H1 (cell line): ENCODE measurements around the gene KCMF1. TPM values are rescaled to one million over a fixed set of nuclear protein-coding genes. Genes with fewer than 3 reads are reported as not detected.

Source experiments
- CTCF ChIA-PET: fragments of 300-600 bp; sonication (Branson Sonifier 250); formaldehyde crosslinking; loops from one replicate; lab custom pipeline; 2021; ENCODE audit not compliant: partially characterized antibody; lab: Charles Lee
- POLR2A ChIA-PET: fragments of 300-600 bp; sonication (Branson Sonifier 250); formaldehyde crosslinking; loops from one replicate; lab custom pipeline; 2021; ENCODE audit warnings: inconsistent platforms; ENCODE audit not compliant: partially characterized antibody; lab: Charles Lee
- DNase-seq, 2 experiments: peaks; one replicate each; pipeline versions ENCODE4 v3.0.0 to v3.0.0-alpha.2; 2010 to 2022; ENCODE audit warnings: low spot score in 2 of 2, low read depth in 1 of 2, mixed read lengths in 1 of 2
- FAIRE-seq: peaks from 2 replicates; lab custom pipeline; 2011; peaks lifted over from hg19 to GRCh38; lab: Jason Lieb, UNC
- H2AFZ ChIP-seq: 2 replicates; pipeline ENCODE4 v1.8.1; 2012; ENCODE audit warnings: low read length, inconsistent platforms
- H2AK5ac ChIP-seq: 2 replicates; pipeline ENCODE4 v1.6.1; 2013; ENCODE audit warnings: low read depth, low read length
- H2BK120ac ChIP-seq: replicated peaks from 2 replicates; pipeline ENCODE3; 2013; ENCODE audit warnings: low read depth, low read length, inconsistent platforms
- H2BK12ac ChIP-seq: 2 replicates; pipeline ENCODE4 v1.6.1; 2013; ENCODE audit warnings: low read depth, low read length
- H2BK15ac ChIP-seq: 2 replicates; pipeline ENCODE4 v1.6.1; 2013; ENCODE audit warnings: low read length
- H2BK20ac ChIP-seq: 2 replicates; pipeline ENCODE4 v1.6.1; 2013; ENCODE audit warnings: low read length
- H2BK5ac ChIP-seq: 2 replicates; pipeline ENCODE4 v1.6.1; 2013; ENCODE audit warnings: low read depth, low read length
- H3K14ac ChIP-seq: 2 replicates; pipeline ENCODE4 v1.6.1; 2013; ENCODE audit warnings: inconsistent platforms; ENCODE audit not compliant: insufficient read length
- H3K18ac ChIP-seq: 2 replicates; pipeline ENCODE4 v1.6.1; 2013; ENCODE audit warnings: low read length; ENCODE audit errors: extremely low read depth
- H3K23ac ChIP-seq: 2 replicates; pipeline ENCODE4 v1.6.1; 2013; ENCODE audit warnings: inconsistent platforms; ENCODE audit not compliant: insufficient read length
- H3K23me2 ChIP-seq: 2 replicates; pipeline ENCODE4 v1.6.1; 2013; ENCODE audit warnings: low read depth, low read length
- H3K27ac ChIP-seq: 2 replicates; pipeline ENCODE4 v1.6.1; 2011; ENCODE audit warnings: low read depth, low read length, inconsistent platforms
- H3K27me3 ChIP-seq, 4 experiments: replicated peaks in 1 of 4; 1 replicate in 1 of 4; 2 replicates in 3 of 4; pipeline versions ENCODE4 v1.6.1 to v1.8.1; 2011 to 2013; ENCODE audit warnings: low read length in 3 of 4, mild to moderate bottlenecking in 3 of 4, inconsistent platforms in 2 of 4, mixed read lengths in 2 of 4, moderate library complexity in 1 of 4; ENCODE audit not compliant: control insufficient read depth in 3 of 4, insufficient read depth in 3 of 4; ENCODE audit errors: extremely low read depth in 1 of 4
- H3K36me3 ChIP-seq, 4 experiments: 2 replicates each; pipeline versions ENCODE4 v1.6.1 to v1.8.1; 2011 to 2013; ENCODE audit warnings: mild to moderate bottlenecking in 4 of 4, low read length in 3 of 4, moderate library complexity in 2 of 4, control low read depth in 1 of 4, inconsistent platforms in 1 of 4; ENCODE audit not compliant: insufficient read depth in 4 of 4, control insufficient read depth in 2 of 4
- H3K4ac ChIP-seq: replicated peaks from 2 replicates; pipeline ENCODE3; 2013; ENCODE audit warnings: low read length, low read depth, mixed read lengths, inconsistent platforms; ENCODE audit not compliant: insufficient read length
- H3K4me1 ChIP-seq, 4 experiments: replicated peaks in 1 of 4; 1 replicate in 1 of 4; 2 replicates in 3 of 4; pipeline versions ENCODE4 v1.6.1 to v1.8.1; 2011 to 2013; ENCODE audit warnings: low read length in 3 of 4, inconsistent platforms in 2 of 4, mixed read lengths in 1 of 4; ENCODE audit not compliant: insufficient read depth in 4 of 4, control insufficient read depth in 3 of 4
- H3K4me2 ChIP-seq, 2 experiments: 2 replicates each; pipeline versions ENCODE4 v1.6.1 to v1.8.1; 2011 to 2013; ENCODE audit warnings: low read depth in 2 of 2, low read length in 2 of 2, control low read depth in 1 of 2, inconsistent platforms in 1 of 2, mild to moderate bottlenecking in 1 of 2; ENCODE audit not compliant: insufficient read depth in 1 of 2
- H3K4me3 ChIP-seq, 4 experiments: fragments of 200-600, 300-600 bp in 1 of 4; sonication (generic), shearing (Covaris generic), sonication (Bioruptor Twin) in 1 of 4; 2 replicates each; pipeline versions ENCODE4 v1.5.1 to v1.8.1; 2011 to 2016; ENCODE audit warnings: low read length in 4 of 4, low read depth in 3 of 4, control low read depth in 2 of 4, inconsistent platforms in 2 of 4, mild to moderate bottlenecking in 2 of 4, mixed read lengths in 1 of 4, moderate library complexity in 1 of 4; ENCODE audit not compliant: insufficient read depth in 2 of 4; ENCODE audit errors: extremely low read depth in 1 of 4
- H3K56ac ChIP-seq: replicated peaks from 2 replicates; pipeline ENCODE3; 2013; ENCODE audit warnings: low read depth, mild to moderate bottlenecking, mixed read lengths, low read length, inconsistent platforms; ENCODE audit not compliant: insufficient read length
- H3K79me1 ChIP-seq: 2 replicates; pipeline ENCODE4 v1.6.1; 2013; ENCODE audit warnings: low read depth, low read length, control low read depth
- H3K79me2 ChIP-seq, 2 experiments: 2 replicates each; pipeline versions ENCODE4 v1.6.1 to v1.8.1; 2012 to 2013; ENCODE audit warnings: low read length in 2 of 2, mild to moderate bottlenecking in 2 of 2, inconsistent platforms in 1 of 2; ENCODE audit not compliant: insufficient read depth in 2 of 2, control insufficient read depth in 1 of 2
- H3K9ac ChIP-seq, 4 experiments: replicated peaks in 1 of 4; 1 replicate in 1 of 4; 2 replicates in 3 of 4; pipeline versions ENCODE4 v1.6.1 to v1.8.1; 2011 to 2013; ENCODE audit warnings: low read depth in 3 of 4, low read length in 3 of 4, control low read depth in 2 of 4, mild to moderate bottlenecking in 2 of 4, moderate library complexity in 2 of 4, inconsistent platforms in 1 of 4; ENCODE audit errors: extremely low read depth in 1 of 4
- H3K9me3 ChIP-seq, 2 experiments: 2 replicates each; pipeline versions ENCODE4 v1.6.1 to v1.8.1; 2012 to 2013; ENCODE audit warnings: mild to moderate bottlenecking in 2 of 2, moderate library complexity in 2 of 2, control low read depth in 1 of 2, inconsistent platforms in 1 of 2, low read depth in 1 of 2, low read length in 1 of 2, mixed read lengths in 1 of 2; ENCODE audit not compliant: insufficient read depth in 2 of 2
- H4K20me1 ChIP-seq, 2 experiments: replicated peaks in 1 of 2; 2 replicates each; pipeline versions ENCODE3 to v1.8.1; 2011 to 2013; ENCODE audit warnings: inconsistent platforms in 2 of 2, low read length in 2 of 2, mild to moderate bottlenecking in 1 of 2; ENCODE audit not compliant: insufficient read depth in 2 of 2, control insufficient read depth in 1 of 2
- H4K5ac ChIP-seq: 2 replicates; pipeline ENCODE4 v1.6.1; 2013; ENCODE audit warnings: low read length, low read depth, mixed read lengths, inconsistent platforms; ENCODE audit not compliant: insufficient read length
- H4K8ac ChIP-seq: 2 replicates; pipeline ENCODE4 v1.8.0; 2013; ENCODE audit warnings: mild to moderate bottlenecking, moderate library complexity, low read length, inconsistent platforms; ENCODE audit not compliant: insufficient read depth; ENCODE audit errors: extremely low read depth
- H4K91ac ChIP-seq: replicated peaks from 2 replicates; pipeline ENCODE3; 2013; ENCODE audit warnings: low read length, mixed read lengths, inconsistent platforms; ENCODE audit not compliant: insufficient read length
- CBX5 ChIP-seq: fragments of 300-800, 300-1000 bp; sonication (generic); IDR thresholded peaks from 2 replicates; pipeline ENCODE4 v1.7.1; 2016; ENCODE audit warnings: antibody characterized with exemption, low read length, low read depth
- GABPA ChIP-seq: IDR thresholded peaks from 2 replicates; pipeline ENCODE4 v1.6.1; 2011; ENCODE audit warnings: mild to moderate bottlenecking, low read length, moderate library complexity, borderline replicate concordance; ENCODE audit not compliant: insufficient read depth
- RNF2 ChIP-seq: fragments of 200-900, 300-1000 bp; sonication (generic); IDR thresholded peaks from 2 replicates; pipeline ENCODE4 v1.7.1; 2016; ENCODE audit warnings: borderline replicate concordance, low read depth, mild to moderate bottlenecking, antibody characterized with exemption, low read length; ENCODE audit not compliant: poor library complexity, severe bottlenecking; ENCODE audit errors: missing control alignments
- SP1 ChIP-seq: IDR thresholded peaks from 2 replicates; pipeline ENCODE4 v1.6.1; 2011; ENCODE audit warnings: low read depth, low read length
- SRF ChIP-seq: IDR thresholded peaks from 2 replicates; pipeline ENCODE4 v1.6.1; 2011; ENCODE audit warnings: mild to moderate bottlenecking, low read depth, low read length, moderate library complexity
- WGBS, 2 experiments: shearing (Covaris generic) in 1 of 2; methylation state at CpG; one replicate each; pipeline versions ENCODE4 v1.1.6 to v1.1.7; 2013 to 2015; ENCODE audit warnings: low lambda C conversion rate in 2 of 2, mixed read lengths in 2 of 2, inconsistent platforms in 1 of 2, low coverage in 1 of 2, missing lambda C conversion rate in 1 of 2; ENCODE audit not compliant: insufficient replicate concordance in 2 of 2, insufficient coverage in 1 of 2, insufficient read length in 1 of 2; ENCODE audit errors: extremely low coverage in 1 of 2, missing lambda C conversion rate in 1 of 2; 5-methylcytosine and 5-hydroxymethylcytosine counted together
- polyA plus RNA-seq, 7 experiments: library from polyadenylated mRNA; depleted of rRNA in 3 of 7; stranded (reverse) in 5 of 7; unstranded in 2 of 7; fragments of >200 nt in 5 of 7; fragments of 200-250 nt in 2 of 7; gene quantifications; 1 replicate in 5 of 7; 2 replicates in 1 of 7; 4 replicates in 1 of 7; pipeline versions ENCODE4 v1.2.1 to v1.2.3, GENCODE V29; 2011 to 2013; ENCODE audit warnings: missing spikeins in 2 of 7, mixed read lengths in 2 of 7
- total RNA-seq: library from RNA; stranded (reverse); fragmentation: NEBNext Ultra II Directional; extraction: Animal tissue kit (Norgen Biotek cat#: 25700); gene quantifications from 2 replicates; pipeline ENCODE4 v1.2.1, GENCODE V29; 2021
- TF ChIP-seq, protein P1 (sequence below), 3 experiments: IDR thresholded peaks; 1 replicate in 2 of 3; 2 replicates in 1 of 3; pipeline versions ENCODE4 v1.5.1 to v1.6.1; 2011; ENCODE audit warnings: low read length in 3 of 3, mild to moderate bottlenecking in 3 of 3, inconsistent platforms in 2 of 3, low read depth in 1 of 3, moderate library complexity in 1 of 3; ENCODE audit not compliant: insufficient read depth in 1 of 3; ENCODE audit errors: control extremely low read depth in 1 of 3

KCMF1 gene
- total and polyA plus RNA-seq, 2 of the 8 experiments (the other 6 are each of a cell fraction or from before 2014, with no cell fraction given), result 86.9 to 149 TPM

DNA sequence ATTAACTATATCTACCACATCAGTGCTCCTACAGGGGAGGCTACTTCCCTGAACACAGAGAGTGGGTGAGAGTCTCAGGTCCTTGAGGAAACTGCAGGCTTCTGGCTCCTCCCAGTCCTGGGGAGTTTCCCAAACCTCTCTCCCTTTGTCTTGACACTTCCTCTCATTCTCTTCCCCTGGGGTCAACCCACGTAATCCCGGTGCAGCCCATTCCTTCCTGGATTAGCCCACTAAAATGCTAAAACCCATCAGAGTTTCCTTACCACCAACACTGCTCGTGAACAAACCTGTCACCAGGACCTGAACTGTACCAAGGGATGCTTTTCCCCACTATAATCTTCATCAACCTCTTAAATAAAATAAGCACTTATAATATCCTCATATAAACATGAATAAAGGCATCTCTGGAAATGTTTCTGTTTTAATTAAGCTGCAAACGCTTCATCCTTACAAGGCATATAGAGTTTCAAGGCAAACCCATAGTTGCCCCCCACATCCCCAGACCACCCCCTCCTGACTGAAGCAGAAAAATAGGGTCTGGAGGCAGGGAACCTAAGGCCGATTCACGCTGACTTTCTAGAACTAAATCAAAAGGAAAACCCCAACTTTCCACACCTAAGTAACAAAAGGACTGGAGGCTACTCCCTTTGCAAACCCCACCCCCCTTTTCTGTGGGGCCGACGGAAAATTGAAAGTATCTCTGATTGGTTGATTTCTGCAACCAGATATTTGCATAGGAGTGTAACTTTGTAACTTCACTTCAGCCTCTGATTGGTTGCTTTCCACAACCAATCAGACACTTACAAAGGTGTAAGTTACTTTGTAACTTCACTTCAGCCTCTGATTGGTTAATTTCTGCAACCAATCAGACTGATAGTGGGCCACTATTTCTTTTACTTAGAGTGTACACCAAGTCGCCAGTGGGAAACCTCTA, 46.5 kb upstream of the KCMF1 start:
- Histone ChIP-seq H4K8ac (no peak overlapping the region), H2AK5ac (no peak overlapping the region), H4K5ac (no peak overlapping the region), H3K4me2 (no peak overlapping the region; a peak in 1 of 4 replicates), H3K27ac (no peak overlapping the region), H3K4me3 (peak overlapping the region in 1 of 4 experiments; percentile 10; a peak in 1 of 8 replicates), H3K18ac (no peak overlapping the region), H2AFZ (0 out of 2 replicates have a peak overlapping the region, but pooled peaks have one; percentile 31), H4K20me1 (no peaks in the 10 kb centered on the region), H3K79me2 (no peaks in the 10 kb centered on the region), H3K27me3 (peaks cover 0 to 9% (median 3%) of the 10 kb centered on the region in 4 experiments; a peak in 2 of 7 replicates), H3K56ac (no peak overlapping the region), H2BK12ac (no peak overlapping the region), H2BK5ac (no peak overlapping the region), H2BK15ac (no peak overlapping the region), H3K9ac (no peak overlapping the region), H2BK120ac (no peak overlapping the region), H3K14ac (no peak overlapping the region), H3K4me1 (peaks cover 0 to 10% (median 2%) of the 10 kb centered on the region in 4 experiments; a peak in 2 of 7 replicates), H3K23ac (no peak overlapping the region), H3K79me1 (no peaks in the 10 kb centered on the region), H3K23me2 (no peaks in the 10 kb centered on the region), H2BK20ac (no peak overlapping the region), H3K9me3 (no peaks in the 10 kb centered on the region), H4K91ac (no peak overlapping the region), H3K4ac (no peak overlapping the region), H3K36me3 (no peaks in the 10 kb centered on the region)
- POLR2A ChIA-PET, result interaction anchor here (0.8 to 3.1 kb wide), 8 partner anchors 15 to 45 kb away, joined by 3 to 36 read pairs (median 4); no protein-coding TSS in a partner anchor
- CTCF ChIA-PET, result interaction anchor here (0.9 to 3.8 kb wide), 23 partner anchors 7 to 361 kb away, joined by 3 to 57 read pairs (median 11); partner anchors contain the start of genes TMSB10 and TRABD2A
- WGBS, 2 experiments, result 71% methylated on average over 9 of the region's 9 CpGs; no CpG with 5 or more reads in 1 of the 2 experiments
- DNase-seq (no peak), FAIRE-seq (no peak)
- TF ChIP-seq SP1 (peak; percentile 77), RNF2 (no peak), SRF (no peak), CBX5 (no peak), GABPA (no peak)
- TF ChIP-seq, protein P1, sequence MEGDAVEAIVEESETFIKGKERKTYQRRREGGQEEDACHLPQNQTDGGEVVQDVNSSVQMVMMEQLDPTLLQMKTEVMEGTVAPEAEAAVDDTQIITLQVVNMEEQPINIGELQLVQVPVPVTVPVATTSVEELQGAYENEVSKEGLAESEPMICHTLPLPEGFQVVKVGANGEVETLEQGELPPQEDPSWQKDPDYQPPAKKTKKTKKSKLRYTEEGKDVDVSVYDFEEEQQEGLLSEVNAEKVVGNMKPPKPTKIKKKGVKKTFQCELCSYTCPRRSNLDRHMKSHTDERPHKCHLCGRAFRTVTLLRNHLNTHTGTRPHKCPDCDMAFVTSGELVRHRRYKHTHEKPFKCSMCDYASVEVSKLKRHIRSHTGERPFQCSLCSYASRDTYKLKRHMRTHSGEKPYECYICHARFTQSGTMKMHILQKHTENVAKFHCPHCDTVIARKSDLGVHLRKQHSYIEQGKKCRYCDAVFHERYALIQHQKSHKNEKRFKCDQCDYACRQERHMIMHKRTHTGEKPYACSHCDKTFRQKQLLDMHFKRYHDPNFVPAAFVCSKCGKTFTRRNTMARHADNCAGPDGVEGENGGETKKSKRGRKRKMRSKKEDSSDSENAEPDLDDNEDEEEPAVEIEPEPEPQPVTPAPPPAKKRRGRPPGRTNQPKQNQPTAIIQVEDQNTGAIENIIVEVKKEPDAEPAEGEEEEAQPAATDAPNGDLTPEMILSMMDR (IDR thresholded peaks at IDR 0.05; ENCODE audit: control extremely low read depth in 1 of 3, insufficient read depth in 1 of 3, low read depth in 1 of 3, low read length in 3 of 3), result peak in 1 of 3 experiments; percentile 1; a peak in 1 of 4 replicates
